PFSK-1 (cell line): ENCODE measurements around the gene UBL4B.

Source experiments
- FOXP2 ChIP-seq: optimal IDR thresholded peaks from 2 replicates; pipeline ENCODE3; 2011; ENCODE audit warnings: borderline replicate concordance, control low read depth, inconsistent platforms; ENCODE audit not compliant: insufficient read depth; ENCODE audit errors: extremely low read length, extremely low read depth
- POLR2AphosphoS5 ChIP-seq: IDR thresholded peaks from 2 replicates; pipeline ENCODE4 v1.6.1; 2012; ENCODE audit warnings: low read depth, mild to moderate bottlenecking, control low read depth, low read length, moderate library complexity
- REST ChIP-seq, 2 experiments: IDR thresholded peaks; 2 replicates each; pipeline versions ENCODE4 v1.6.1 to v1.8.0; 2011 to 2012; ENCODE audit warnings: low read depth in 2 of 2, low read length in 2 of 2, control low read depth in 1 of 2, inconsistent platforms in 1 of 2, mild to moderate bottlenecking in 1 of 2, moderate library complexity in 1 of 2; ENCODE audit not compliant: insufficient read depth in 1 of 2
- SIN3A ChIP-seq: IDR thresholded peaks from 2 replicates; pipeline ENCODE4 v1.6.1; 2012; ENCODE audit warnings: mild to moderate bottlenecking, low read length, moderate library complexity, borderline replicate concordance; ENCODE audit not compliant: insufficient read depth
- TAF1 ChIP-seq: IDR thresholded peaks from 2 replicates; pipeline ENCODE4 v1.6.1; 2012; ENCODE audit warnings: low read length, control low read depth, borderline replicate concordance; ENCODE audit not compliant: insufficient read depth

The UBL4B gene

GRCh38 chr1:110082477-110082876 is 29.8 kb upstream of the UBL4B start:
- TF ChIP-seq POLR2AphosphoS5 (no peak), REST (IDR thresholded peaks at IDR 0.05; ENCODE audit: insufficient read depth in 1 of 2, low read depth in 2 of 2, low read length in 2 of 2) (no peak), TAF1 (no peak), FOXP2 (no peak), SIN3A (no peak)

- no peak for TF ChIP-seq FOXP2
- TF ChIP-seq TAF1: no peak
- TF ChIP-seq POLR2AphosphoS5: no peak
- TF ChIP-seq REST (IDR thresholded peaks at IDR 0.05; ENCODE audit: insufficient read depth in 1 of 2, low read depth in 2 of 2, low read length in 2 of 2): no peak
- TF ChIP-seq SIN3A: no peak
These were observed 29.0 kb upstream of the UBL4B start for GRCh38 chr1:110083061-110083865.

- TF ChIP-seq REST (IDR thresholded peaks at IDR 0.05; ENCODE audit: insufficient read depth in 1 of 2, low read depth in 2 of 2, low read length in 2 of 2) (no peak), POLR2AphosphoS5 (no peak), SIN3A (no peak), TAF1 (no peak), FOXP2 (no peak)
These were observed 28.4 kb upstream of the UBL4B start for GRCh38 chr1:110083866-110084226.

- no peak for TF ChIP-seq TAF1
- no peak for TF ChIP-seq SIN3A
- TF ChIP-seq REST (IDR thresholded peaks at IDR 0.05; ENCODE audit: insufficient read depth in 1 of 2, low read depth in 2 of 2, low read length in 2 of 2): no peak
- TF ChIP-seq POLR2AphosphoS5: no peak
- no peak for TF ChIP-seq FOXP2
These were observed 27.8 kb upstream of the UBL4B start for GRCh38 chr1:110084227-110085078.
